Measurements from ENCODE around the gene DNASE1.
"Not testable (repeated sequence)": the region's sequence is repeated elsewhere in the genome, so short reads cannot be mapped to it uniquely, and the experiment has no call there.

Gene DNASE1, protein sequence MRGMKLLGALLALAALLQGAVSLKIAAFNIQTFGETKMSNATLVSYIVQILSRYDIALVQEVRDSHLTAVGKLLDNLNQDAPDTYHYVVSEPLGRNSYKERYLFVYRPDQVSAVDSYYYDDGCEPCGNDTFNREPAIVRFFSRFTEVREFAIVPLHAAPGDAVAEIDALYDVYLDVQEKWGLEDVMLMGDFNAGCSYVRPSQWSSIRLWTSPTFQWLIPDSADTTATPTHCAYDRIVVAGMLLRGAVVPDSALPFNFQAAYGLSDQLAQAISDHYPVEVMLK

GRCh38 chr16:3654249-3654991, at the start of gene DNASE1:
Gene DNASE1 (plus strand): TSS chr16:3654691. CDS start chr16:3655374, 683 bp downstream.
- TF ChIP-seq, protein P1, sequence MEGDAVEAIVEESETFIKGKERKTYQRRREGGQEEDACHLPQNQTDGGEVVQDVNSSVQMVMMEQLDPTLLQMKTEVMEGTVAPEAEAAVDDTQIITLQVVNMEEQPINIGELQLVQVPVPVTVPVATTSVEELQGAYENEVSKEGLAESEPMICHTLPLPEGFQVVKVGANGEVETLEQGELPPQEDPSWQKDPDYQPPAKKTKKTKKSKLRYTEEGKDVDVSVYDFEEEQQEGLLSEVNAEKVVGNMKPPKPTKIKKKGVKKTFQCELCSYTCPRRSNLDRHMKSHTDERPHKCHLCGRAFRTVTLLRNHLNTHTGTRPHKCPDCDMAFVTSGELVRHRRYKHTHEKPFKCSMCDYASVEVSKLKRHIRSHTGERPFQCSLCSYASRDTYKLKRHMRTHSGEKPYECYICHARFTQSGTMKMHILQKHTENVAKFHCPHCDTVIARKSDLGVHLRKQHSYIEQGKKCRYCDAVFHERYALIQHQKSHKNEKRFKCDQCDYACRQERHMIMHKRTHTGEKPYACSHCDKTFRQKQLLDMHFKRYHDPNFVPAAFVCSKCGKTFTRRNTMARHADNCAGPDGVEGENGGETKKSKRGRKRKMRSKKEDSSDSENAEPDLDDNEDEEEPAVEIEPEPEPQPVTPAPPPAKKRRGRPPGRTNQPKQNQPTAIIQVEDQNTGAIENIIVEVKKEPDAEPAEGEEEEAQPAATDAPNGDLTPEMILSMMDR (IDR thresholded peaks at IDR 0.05) = peak; percentile 33
- Histone ChIP-seq H3K27ac (no peak within 1 kb of the TSS), H3K4me3 (no peak within 1 kb of the TSS)
- DNase-seq (ENCODE audit: low spot score) = peak; percentile 72

GRCh38 chr16:3606441-3606840, 48.0 kb upstream of the DNASE1 start:
- H3K27ac ChIP-seq = no peak overlapping the region
- H3K4me3 ChIP-seq = no peak overlapping the region
- no peak for DNase-seq (ENCODE audit: low spot score)
- TF ChIP-seq, protein P1 (IDR thresholded peaks at IDR 0.05) = no peak

GRCh38 chr16:3607161-3607560, 47.3 kb upstream of the DNASE1 start:
- Histone ChIP-seq H3K4me3 (no peak overlapping the region), H3K27ac (no peak overlapping the region)
- DNase-seq (ENCODE audit: low spot score) = no peak
- TF ChIP-seq, protein P1 (IDR thresholded peaks at IDR 0.05) = no peak

GRCh38 chr16:3607634-3608033, 46.9 kb upstream of the DNASE1 start:
- TF ChIP-seq, protein P1 (IDR thresholded peaks at IDR 0.05) = no peak
- H3K27ac ChIP-seq = no peak overlapping the region
- no peak overlapping the region for H3K4me3 ChIP-seq
- DNase-seq (ENCODE audit: low spot score) = no peak

DNA sequence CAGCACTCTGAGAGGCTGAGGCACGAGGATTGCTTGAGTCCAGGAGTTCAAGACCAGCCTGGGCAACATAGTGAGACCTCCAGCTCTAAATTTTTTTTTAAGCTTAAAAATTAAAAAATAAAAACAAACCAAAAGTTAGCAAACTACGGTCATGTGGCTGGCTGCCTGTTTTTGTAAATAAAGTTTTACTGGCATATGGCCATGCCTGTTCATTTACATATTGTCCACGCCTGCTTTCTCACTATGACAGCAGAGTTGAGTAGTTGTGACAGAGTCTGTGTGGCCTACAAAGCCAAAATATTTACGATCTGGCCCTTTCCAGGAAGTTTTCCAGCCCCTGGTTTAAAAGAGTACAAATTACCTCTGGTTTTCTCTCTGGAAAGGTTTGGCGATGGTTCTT, 46.4 kb upstream of the DNASE1 start:
- TF ChIP-seq, protein P1 (IDR thresholded peaks at IDR 0.05) = no peak
- H3K27ac ChIP-seq = no peak overlapping the region
- no peak for DNase-seq (ENCODE audit: low spot score)
- no peak overlapping the region for H3K4me3 ChIP-seq

DNA sequence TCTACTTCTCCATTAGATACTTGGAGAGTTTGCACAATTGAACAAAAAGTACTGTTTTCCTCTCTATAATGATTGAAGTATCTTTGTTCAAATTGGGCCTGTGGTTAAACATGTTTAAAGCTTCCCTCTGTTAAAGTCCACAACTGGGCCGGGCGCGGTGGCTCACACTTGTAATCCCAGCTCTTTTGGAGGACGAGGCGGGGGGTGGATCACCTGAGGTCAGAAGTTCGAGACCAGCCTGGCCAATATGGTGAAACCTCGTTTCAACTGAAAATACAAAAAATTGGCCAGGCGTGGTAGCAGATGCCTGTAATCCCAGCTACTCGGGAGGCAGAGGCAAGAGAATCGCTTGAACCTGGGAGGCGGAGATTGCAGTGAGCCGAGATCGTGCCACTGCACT, 45.5 kb upstream of the DNASE1 start:
- DNase-seq (ENCODE audit: low spot score); H3K4me3 ChIP-seq; H3K27ac ChIP-seq: not testable (repeated sequence)

DNA sequence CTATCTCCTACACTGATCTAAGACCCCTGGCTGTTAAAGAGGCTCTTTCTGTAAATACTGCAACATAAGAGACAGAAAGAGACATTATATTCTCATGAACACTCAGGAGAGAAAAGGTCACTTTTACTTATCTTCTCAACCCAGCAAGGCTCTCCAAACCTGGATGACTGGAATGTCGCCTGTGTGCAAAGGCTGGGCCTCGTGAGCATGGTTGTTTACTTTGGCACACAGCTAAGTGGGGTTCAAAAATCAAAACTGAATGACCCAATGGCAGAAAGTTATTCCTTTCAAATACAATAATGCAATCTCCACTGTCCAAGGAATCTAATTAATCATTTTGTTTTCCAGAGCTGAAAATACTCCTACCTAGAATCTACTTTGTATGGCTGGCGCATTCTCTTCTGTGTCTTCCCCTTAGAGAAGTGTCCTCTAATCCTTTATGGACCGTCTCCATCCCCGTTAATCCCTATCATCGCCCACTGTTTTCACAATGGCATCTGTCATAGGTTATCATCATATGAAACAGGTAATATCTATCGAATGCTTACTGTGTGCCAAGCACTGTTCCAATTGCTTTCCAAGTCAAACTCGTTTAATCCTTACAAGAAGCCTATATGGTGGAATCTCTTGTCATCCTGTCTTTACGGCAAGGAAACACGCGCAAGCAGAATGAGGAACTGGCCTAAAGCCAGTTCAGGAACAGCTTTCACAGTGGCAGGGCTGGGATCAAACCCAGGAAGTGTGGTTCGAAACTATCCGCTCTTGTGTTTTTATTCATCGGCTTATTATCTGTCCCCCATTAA, 44.4 kb upstream of the DNASE1 start:
- peak overlapping the region; percentile 99 for H3K4me3 ChIP-seq
- no peak for DNase-seq (ENCODE audit: low spot score)
- H3K27ac ChIP-seq = no peak overlapping the region
- TF ChIP-seq, protein P1 (IDR thresholded peaks at IDR 0.05) = no peak

Data from coronary artery (tissue), 2 donors.